ENCODE results near the gene KCTD12.

KCTD12 gene

DNA sequence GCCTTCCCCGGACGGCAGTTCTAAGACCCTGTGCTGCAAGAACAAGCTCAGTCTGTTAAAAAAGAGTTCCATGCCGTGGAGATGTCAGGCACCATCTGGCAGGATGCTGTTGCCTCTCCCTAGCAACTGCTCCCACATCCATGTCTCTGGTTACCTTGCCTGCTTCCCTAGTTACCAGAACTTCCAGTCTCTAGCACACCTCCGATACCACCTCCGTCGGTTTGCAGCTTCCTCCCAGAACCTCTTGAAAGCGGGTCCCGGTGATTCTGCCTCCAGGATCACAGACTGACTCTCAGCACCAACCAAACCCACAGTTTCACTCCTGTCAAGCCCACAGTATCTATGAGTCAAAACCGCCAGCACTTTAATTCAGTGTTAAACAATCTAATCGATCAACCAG is 55.4 kb downstream of the KCTD12 start:
- DNase-seq: no peak
- TF ChIP-seq GATA1 (IDR thresholded peaks at IDR 0.05; ENCODE audit: low read depth, low read length): no peak
- no peak for TF ChIP-seq POLR2A (IDR thresholded peaks at IDR 0.05; ENCODE audit: low read length)
